T47D (cell line): ENCODE results near the gene SLC66A3.

Source experiments
- DNase-seq, 2 experiments: peaks; one replicate each; pipeline versions ENCODE4 v3.0.0 to v3.0.0-alpha.2; 2011 to 2012; ENCODE audit warnings: low read depth in 1 of 2, low spot score in 1 of 2
- JUND ChIP-seq: IDR thresholded peaks from 2 replicates; pipeline ENCODE4 v1.6.1; 2012; ENCODE audit warnings: low read depth
- in situ Hi-C: cut with HindIII; loops from 2 replicates; pipeline ENCODE4 v1.10.0; 2016; ENCODE audit warnings: low sequenced_read_pairs, low pct_unique_long_range_greater_than_20kb

Gene SLC66A3

GRCh38 chr2:11128243-11128951 is 26.9 kb upstream of the SLC66A3 start:
- no peak for TF ChIP-seq JUND
- no peak for DNase-seq
- in situ Hi-C loops: no loop called here

DNA sequence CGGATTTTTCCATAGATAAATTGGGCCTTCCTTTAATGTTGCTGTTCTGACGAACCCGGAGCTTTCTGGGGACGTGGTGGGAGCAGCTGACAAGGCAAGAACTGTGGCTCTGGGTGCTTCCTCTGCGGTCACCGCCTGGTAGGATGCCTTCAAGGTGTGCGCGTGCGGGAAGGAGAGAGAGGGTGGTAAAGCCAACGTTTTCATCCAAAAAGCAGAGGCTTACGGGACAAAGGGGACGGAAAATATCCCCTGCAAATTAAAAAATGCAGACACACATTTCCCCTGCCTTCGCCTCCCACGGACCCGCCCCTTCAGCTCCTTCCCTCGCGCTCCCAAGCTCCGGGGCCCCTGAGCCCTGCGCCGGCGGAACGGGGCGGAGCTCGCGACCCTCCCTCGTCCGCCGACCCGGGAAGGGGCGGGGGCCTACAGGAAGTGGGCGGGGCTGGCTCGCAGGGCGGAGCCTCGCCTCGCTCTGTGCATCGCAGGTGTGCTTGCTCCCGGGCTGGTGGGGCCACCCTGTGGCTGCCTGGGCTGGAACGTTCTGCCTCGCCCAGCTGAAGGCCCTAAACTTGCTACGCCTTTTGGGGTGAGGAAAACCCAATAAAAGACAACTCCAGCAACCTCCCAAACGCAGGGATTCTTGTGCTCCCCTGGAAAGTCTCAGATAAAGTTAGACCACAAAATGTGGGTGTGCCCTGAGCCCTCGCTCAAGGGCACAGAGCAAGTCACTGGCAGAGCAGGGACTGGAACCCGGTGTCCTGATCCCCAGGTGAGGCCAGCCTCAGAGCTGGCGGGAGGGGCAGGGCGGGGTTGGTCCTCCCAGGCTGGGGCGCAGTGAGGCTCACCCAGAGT is 25.4 kb upstream of the SLC66A3 start:
- no peak for TF ChIP-seq JUND
- peak; percentile 43 to 85 for DNase-seq
- in situ Hi-C loops: no loop called here

DNA sequence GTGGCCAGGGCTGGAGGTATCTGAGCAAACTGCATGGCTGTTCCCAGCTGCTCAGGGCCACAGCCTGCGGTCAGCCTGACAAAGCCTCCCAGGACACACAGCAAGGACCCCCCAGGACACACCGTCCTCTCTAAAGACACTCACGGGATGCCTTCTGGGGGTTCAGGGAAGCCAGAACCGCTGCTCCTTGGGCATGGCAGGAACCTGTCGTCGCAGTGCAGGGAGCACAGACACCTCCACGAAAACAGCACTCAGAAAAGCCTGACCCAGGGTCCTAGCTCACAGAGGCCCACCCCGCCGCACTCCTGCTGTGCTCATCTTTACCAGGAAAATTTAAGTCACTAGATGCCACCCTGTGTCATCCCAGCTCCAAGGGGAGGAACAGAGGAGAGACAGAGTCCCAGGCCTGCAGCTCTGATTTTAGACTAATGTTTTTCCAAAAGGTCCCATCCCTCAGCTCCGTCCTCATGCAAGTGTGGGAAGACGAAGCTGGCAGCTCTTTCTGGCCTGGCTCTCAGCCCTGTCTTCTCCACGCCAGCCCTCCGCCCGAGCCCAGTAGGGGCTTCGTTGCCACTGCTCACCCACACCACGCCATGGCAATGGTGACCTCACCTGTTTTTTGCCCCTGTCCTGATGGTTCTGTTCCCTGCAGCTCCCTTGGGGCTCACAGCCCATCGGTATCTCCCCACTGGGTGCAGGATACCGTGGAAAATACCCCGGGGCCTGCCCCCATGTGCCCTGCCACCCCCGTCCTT is 23.9 kb upstream of the SLC66A3 start:
- in situ Hi-C loops: no loop called here
- no peak for DNase-seq
- TF ChIP-seq JUND: no peak

GRCh38 chr2:11132036-11132671 is 23.1 kb upstream of the SLC66A3 start:
- no peak for TF ChIP-seq JUND
- DNase-seq: no peak
- in situ Hi-C loops: no loop called here

- TF ChIP-seq JUND: no peak
- no peak for DNase-seq
- in situ Hi-C loops: no loop called here
Observed at GRCh38 chr2:11133238-11133935, 21.9 kb upstream of the SLC66A3 start.

DNA sequence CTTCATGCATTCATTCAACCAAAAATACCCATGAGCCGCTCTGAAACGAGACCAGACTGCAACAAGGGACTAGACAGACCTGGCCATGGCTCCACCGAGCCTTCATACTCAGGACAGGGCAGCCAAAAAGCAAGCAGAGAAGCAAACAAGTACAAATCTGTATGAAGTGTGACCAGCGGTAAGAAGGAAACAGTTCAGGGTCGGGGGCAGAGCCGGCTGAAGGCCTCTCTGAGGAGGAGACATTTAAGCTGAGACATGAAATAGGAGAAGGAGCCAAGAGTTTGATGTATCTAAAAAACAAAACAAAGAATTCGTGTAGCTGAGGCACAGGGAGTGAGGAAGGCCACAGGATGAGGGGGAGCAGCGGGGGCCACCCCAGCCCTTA is 21.3 kb upstream of the SLC66A3 start:
- in situ Hi-C loops: no loop called here
- no peak for DNase-seq
- TF ChIP-seq JUND: no peak

DNA sequence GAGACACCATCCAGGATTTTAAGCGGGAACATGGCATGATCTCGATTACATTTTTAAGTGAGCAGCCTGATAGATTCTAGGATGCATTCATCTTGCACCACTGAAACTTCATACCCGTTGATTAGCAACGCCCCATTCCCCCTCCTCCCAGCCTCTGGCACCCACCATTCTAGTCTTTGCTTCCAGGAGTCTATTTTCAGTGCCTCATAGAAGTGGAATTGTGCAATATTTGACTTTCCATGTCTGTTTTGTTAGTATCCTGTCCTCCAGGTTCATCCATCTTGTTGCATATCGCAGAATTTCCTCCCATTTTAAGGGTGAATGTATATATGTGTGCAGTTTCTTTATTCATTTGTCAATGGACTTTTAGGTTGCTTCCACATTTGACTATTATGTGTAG is 20.9 kb upstream of the SLC66A3 start:
- TF ChIP-seq JUND: no peak
- DNase-seq: no peak
- in situ Hi-C loops: no loop called here

DNA sequence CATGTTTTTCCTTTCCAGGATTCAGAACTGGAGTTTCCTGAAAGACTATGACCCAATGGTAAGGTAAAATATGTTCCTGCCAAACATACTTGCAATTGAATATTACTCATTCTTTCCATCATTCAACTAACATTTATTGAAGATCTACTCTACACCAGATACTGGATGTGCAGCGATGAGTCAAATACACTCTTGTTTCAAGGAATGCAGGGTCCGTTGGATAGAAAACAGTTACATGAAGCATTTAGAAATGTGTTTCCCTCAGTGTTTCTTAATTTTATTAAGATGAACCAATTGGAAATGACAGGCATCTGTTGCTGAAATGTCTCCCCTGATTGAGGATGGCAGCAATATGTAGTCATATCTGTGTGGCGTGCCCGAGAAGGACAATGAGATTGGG is 14.8 kb upstream of the SLC66A3 start:
- in situ Hi-C loops: no loop called here
- peak in 1 of 2 experiments; percentile 34 for DNase-seq
- no peak for TF ChIP-seq JUND

DNA sequence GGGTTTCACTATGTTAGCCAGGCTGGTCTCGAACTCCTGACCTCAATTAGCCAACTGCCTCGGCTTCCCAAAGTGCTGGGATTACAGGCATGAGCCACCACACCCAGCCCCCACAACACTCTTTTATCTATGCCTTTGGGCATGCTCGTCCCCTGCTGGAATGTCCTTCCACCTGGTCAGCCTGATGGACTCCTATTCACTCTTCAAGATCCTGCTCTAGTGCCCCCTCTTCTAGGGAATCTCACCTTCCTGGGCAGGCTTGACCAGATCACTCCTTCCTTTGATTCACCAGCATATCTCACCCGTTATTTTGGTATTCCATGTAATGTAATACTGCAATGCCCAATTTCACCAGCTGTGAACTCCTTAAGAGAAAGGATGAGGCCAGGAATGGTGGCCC is 13.9 kb upstream of the SLC66A3 start:
- in situ Hi-C loops: no loop called here
- no peak for TF ChIP-seq JUND
- DNase-seq: no peak

GRCh38 chr2:11142330-11142729 is 12.9 kb upstream of the SLC66A3 start:
- in situ Hi-C loops: no loop called here
- DNase-seq: no peak
- no peak for TF ChIP-seq JUND

DNA sequence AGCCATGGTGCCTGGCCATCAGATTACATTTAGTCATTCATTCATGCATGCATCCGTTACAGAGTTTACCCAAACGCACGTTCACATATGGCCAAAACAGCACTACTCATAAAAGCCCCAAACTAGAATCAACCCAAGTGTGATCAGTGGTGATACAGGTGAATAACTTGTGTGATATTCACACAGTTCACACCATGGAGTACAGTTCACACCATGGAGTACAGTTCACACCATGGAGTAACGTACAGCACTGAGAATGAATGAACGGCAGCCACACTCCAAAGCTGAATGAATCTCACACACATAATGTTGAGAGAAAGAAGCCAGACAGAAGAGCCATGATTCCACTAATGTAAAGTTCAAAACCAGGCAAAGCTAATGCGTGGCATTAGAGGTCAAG is 12.3 kb upstream of the SLC66A3 start:
- in situ Hi-C loops: no loop called here
- DNase-seq: no peak
- TF ChIP-seq JUND: no peak
